Lower lobe of right lung (tissue), 2 donors: Measurements from ENCODE around the gene NR2C2. TPM values are rescaled to one million over a fixed set of nuclear protein-coding genes. Genes with fewer than 3 reads are reported as not detected.

Experiments
- ATAC-seq, 2 donors: fragments of 200-7000 bp; cut with Tn5 transposase; one replicate each; pipeline ENCODE4 v1.9.1; 2020 to 2022; ENCODE audit warnings: mild to moderate bottlenecking in 2 of 2, moderate library complexity in 2 of 2
- DNase-seq: peaks from one replicate; pipeline ENCODE4 v3.0.0-alpha.2; 2020
- H3K27ac ChIP-seq: fragments of 200-600 bp; one replicate; pipeline ENCODE4 v1.8.0; 2022
- H3K27me3 ChIP-seq: fragments of 200-600 bp; one replicate; pipeline ENCODE4 v1.8.0; 2022; ENCODE audit warnings: low read depth
- H3K36me3 ChIP-seq: fragments of 200-600 bp; one replicate; pipeline ENCODE4 v1.8.0; 2022; ENCODE audit warnings: mild to moderate bottlenecking
- H3K4me1 ChIP-seq: fragments of 200-600 bp; one replicate; pipeline ENCODE4 v1.8.0; 2022
- H3K4me3 ChIP-seq: fragments of 200-600 bp; one replicate; pipeline ENCODE4 v1.8.0; 2022; ENCODE audit warnings: mild to moderate bottlenecking
- H3K9me3 ChIP-seq: fragments of 200-600 bp; one replicate; pipeline ENCODE4 v1.8.0; 2022
- intact Hi-C: fragments of 100-400 bp; cut with DNase I; formaldehyde crosslinking; loops from one replicate; pipeline ENCODE4 v1.11.0; 2022
- total RNA-seq: library from RNA; stranded (reverse); fragmentation: NEBNext Ultra II Directional; extraction: Animal tissue kit (Norgen Biotek cat#: 25700); gene quantifications from one replicate; pipeline ENCODE4 v1.2.1, GENCODE V29; 2021
- TF ChIP-seq, protein P1 (sequence below): fragments of 200-600 bp; IDR thresholded peaks from one replicate; pipeline ENCODE4 v1.8.0; 2022; ENCODE audit warnings: antibody characterized with exemption, mild to moderate bottlenecking
- donor health status: DM: no; HTN: yes; CAD: no; lungs with severe emphysema.

NR2C2 gene
- total RNA-seq, 1 donor from 2014 or later: 56.7 TPM

DNA sequence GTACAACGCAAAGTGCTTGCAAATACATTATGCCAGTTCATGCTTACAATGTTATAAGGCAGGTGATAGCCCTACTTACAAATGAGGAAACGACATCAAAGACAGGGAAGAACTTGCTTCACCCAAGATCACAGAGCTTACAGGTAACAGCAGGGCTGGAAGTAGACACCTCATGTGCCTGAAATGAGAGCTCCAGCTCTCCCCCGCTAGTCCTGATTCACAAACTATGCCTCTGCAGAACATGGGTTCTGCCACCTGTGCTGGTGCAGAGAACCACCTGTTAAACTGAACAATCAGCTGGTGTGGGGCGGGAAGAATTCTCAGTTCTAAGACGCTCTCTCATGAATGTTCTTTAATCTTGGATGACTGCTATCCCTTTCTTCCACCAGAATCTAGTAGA is 144.2 kb downstream of the NR2C2 start:
- ATAC-seq (no peak), DNase-seq (no peak)
- Histone ChIP-seq H3K9me3 (no peaks in the 10 kb centered on the region), H3K4me3 (no peak overlapping the region), H3K27me3 (no peaks in the 10 kb centered on the region), H3K27ac (no peak overlapping the region), H3K36me3 (peaks cover 87% of the 10 kb centered on the region), H3K4me1 (peaks cover 4% of the 10 kb centered on the region)
- intact Hi-C loops: no loop called here
- TF ChIP-seq, protein P1, sequence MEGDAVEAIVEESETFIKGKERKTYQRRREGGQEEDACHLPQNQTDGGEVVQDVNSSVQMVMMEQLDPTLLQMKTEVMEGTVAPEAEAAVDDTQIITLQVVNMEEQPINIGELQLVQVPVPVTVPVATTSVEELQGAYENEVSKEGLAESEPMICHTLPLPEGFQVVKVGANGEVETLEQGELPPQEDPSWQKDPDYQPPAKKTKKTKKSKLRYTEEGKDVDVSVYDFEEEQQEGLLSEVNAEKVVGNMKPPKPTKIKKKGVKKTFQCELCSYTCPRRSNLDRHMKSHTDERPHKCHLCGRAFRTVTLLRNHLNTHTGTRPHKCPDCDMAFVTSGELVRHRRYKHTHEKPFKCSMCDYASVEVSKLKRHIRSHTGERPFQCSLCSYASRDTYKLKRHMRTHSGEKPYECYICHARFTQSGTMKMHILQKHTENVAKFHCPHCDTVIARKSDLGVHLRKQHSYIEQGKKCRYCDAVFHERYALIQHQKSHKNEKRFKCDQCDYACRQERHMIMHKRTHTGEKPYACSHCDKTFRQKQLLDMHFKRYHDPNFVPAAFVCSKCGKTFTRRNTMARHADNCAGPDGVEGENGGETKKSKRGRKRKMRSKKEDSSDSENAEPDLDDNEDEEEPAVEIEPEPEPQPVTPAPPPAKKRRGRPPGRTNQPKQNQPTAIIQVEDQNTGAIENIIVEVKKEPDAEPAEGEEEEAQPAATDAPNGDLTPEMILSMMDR: no peak

- H3K4me3 ChIP-seq: no peak overlapping the region
- no peaks in the 10 kb centered on the region for H3K27me3 ChIP-seq
- peaks cover 76% of the 10 kb centered on the region for H3K36me3 ChIP-seq
- no peaks in the 10 kb centered on the region for H3K9me3 ChIP-seq
- ATAC-seq (no peak), DNase-seq (no peak)
- intact Hi-C loops: no loop called here
- TF ChIP-seq, protein P1: no peak
- peaks cover 12% of the 10 kb centered on the region for H3K4me1 ChIP-seq
- no peak overlapping the region for H3K27ac ChIP-seq
These were observed 145.3 kb downstream of the NR2C2 start for GRCh38 chr3:15092686-15093085.

- TF ChIP-seq, protein P1: no peak
- peaks cover 18% of the 10 kb centered on the region for H3K4me1 ChIP-seq
- H3K9me3 ChIP-seq: no peaks in the 10 kb centered on the region
- DNase-seq (no peak), ATAC-seq (no peak)
- H3K27me3 ChIP-seq: no peaks in the 10 kb centered on the region
- no peak overlapping the region for H3K27ac ChIP-seq
- H3K36me3 ChIP-seq: peaks cover 60% of the 10 kb centered on the region
- H3K4me3 ChIP-seq: no peak overlapping the region
- intact Hi-C loops: no loop called here
These were observed 146.9 kb downstream of the NR2C2 start for GRCh38 chr3:15094187-15094875.

- H3K4me3 ChIP-seq: no peak overlapping the region
- peaks cover 43% of the 10 kb centered on the region for H3K36me3 ChIP-seq
- intact Hi-C loops: no loop called here
- H3K27ac ChIP-seq: peak overlapping the region; percentile 21
- no peaks in the 10 kb centered on the region for H3K27me3 ChIP-seq
- DNase-seq (no peak), ATAC-seq (no peak)
- TF ChIP-seq, protein P1: no peak
- H3K9me3 ChIP-seq: no peaks in the 10 kb centered on the region
- peaks cover 25% of the 10 kb centered on the region for H3K4me1 ChIP-seq
These were observed 148.7 kb downstream of the NR2C2 start for GRCh38 chr3:15096046-15096445.

- TF ChIP-seq, protein P1: no peak
- peaks cover 33% of the 10 kb centered on the region for H3K36me3 ChIP-seq
- intact Hi-C loops: no loop called here
- peak overlapping the region; percentile 68 for H3K4me3 ChIP-seq
- no peaks in the 10 kb centered on the region for H3K27me3 ChIP-seq
- H3K27ac ChIP-seq: peak overlapping the region; percentile 82
- DNase-seq: no peak
- no peak for ATAC-seq
- H3K4me1 ChIP-seq: peaks cover 32% of the 10 kb centered on the region
- H3K9me3 ChIP-seq: no peaks in the 10 kb centered on the region
These were observed 150.5 kb downstream of the NR2C2 start for GRCh38 chr3:15097891-15098290.

Other genes starting within 250 kb of the NR2C2 start
- gene FGD5, start 128.6 kb upstream of the NR2C2 start, total RNA-seq: 85.0 TPM
- gene MRPS25, start 117.7 kb downstream of the NR2C2 start, total RNA-seq: 73.5 TPM
- gene RBSN, start 151.6 kb downstream of the NR2C2 start, total RNA-seq: 29.7 TPM